C4-2B (cell line): ENCODE results near the gene FAM174B.

ENCODE experiments used
- CTCF ChIP-seq: fragments of 450-650 bp; conservative IDR thresholded peaks from 2 replicates; pipeline ENCODE4 v1.5.1; 2017; ENCODE audit warnings: mild to moderate bottlenecking
- ZFX ChIP-seq: fragments of 450-650 bp; IDR thresholded peaks from 2 replicates; pipeline ENCODE4 v1.6.1; 2017

DNA sequence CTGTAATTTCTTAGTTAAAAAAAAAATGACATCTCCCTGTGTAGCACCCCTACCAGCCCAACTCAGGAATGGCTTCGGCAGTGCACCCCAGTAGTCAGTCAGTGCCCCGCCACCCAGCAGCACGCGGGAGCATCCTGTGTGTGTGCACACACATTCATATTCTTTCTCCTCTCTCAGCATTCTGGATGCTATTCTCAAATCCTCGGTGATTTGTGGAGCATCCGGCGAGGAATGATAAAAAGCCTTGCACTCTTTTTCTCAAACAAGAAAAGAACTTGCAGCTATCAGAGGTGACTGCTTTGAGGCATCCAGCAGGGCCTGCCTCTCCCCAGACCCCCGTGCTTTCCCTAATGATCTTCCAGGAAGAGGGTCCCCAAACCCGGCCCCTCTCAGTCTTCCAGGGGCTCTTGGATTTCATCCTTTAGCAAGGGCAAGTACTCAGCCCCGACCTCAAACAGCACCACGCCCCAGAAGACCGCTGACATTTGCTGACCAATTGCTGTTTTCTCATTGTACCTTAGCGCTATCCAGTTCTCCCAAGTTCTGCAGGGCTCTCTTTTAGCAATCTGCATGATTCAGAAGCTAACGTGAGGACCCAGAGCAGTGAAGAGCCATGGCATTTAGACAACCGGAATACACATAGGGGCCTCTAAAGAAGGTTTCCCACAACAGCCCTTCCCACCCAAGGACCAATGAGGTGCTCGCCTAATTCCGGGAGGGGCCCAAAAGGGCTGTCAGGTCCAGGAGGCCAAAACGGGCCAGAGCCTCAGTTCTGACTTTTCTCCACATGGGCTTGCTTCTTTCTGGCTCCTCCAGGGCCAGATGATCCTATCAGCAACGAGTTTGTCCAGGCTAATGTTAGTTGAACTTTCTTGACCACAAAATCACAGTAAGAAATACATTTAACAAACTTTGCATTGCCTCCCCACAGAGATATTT lies 72.2 kb downstream of the FAM174B start:
- TF ChIP-seq CTCF = no peak
- no peak for TF ChIP-seq ZFX
